GM19035 (cell line): ENCODE results near the gene PNMA3.
A peak's percentile ranks its signal among the peaks of the same experiment; 100 is the strongest.
"Not testable (repeated sequence)": the region's sequence is repeated elsewhere in the genome, so short reads cannot be mapped to it uniquely, and the experiment has no call there.

Experiments
- ATAC-seq: cut with Tn5 transposase; IDR thresholded peaks from one replicate; pipeline ENCODE4 v1.9.1; 2021; ENCODE audit not compliant: unreplicated experiment

The PNMA3 gene, protein sequence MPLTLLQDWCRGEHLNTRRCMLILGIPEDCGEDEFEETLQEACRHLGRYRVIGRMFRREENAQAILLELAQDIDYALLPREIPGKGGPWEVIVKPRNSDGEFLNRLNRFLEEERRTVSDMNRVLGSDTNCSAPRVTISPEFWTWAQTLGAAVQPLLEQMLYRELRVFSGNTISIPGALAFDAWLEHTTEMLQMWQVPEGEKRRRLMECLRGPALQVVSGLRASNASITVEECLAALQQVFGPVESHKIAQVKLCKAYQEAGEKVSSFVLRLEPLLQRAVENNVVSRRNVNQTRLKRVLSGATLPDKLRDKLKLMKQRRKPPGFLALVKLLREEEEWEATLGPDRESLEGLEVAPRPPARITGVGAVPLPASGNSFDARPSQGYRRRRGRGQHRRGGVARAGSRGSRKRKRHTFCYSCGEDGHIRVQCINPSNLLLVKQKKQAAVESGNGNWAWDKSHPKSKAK

DNA sequence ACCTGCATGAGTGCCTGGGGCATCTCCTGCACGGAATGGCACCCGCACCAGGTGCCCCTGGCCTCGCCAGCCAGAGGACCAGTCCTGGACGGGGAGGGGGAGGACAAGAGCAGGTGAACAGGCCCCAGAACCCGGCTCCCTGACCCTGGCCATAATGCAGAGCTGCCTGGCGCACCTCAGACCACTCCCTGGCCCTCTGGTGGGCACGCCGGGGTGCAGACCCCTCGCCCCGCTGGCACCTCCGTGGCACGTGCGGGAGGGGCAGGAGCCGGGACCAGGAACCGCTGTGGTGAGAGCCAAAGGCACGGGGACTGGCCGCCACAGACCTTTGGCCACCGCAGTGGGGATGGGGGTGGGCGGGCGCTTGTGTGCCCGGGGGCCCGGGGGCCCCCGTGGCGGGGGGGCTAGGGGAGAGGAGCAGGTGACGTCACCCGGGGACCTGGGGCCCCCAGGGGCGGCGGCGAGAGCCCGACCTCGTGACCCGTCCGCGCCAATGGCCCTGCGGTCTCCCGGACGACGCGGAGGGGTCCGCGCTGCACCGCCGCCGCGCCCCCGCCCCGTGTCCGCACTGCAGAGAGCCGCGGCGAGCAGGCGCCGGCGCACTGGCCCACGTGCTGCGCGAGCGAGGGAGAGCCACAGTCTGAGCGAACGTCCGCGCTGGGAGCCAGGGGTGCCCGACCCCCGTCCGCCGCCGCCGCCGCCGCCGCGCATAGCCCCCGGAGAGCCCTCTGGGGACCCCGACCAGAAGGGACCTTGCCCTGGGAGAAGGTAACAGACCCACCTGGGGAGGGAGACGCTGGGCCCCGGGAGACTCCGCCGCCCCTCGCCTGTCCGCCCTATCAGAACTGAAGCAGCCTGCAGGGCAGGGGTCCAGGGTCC, at the start of gene PNMA3:
PNMA3 (plus strand) TSS at position 600 of the 879 bp plus-strand sequence. CDS start 586 bp downstream, outside the sequence.
- no peak for ATAC-seq

DNA sequence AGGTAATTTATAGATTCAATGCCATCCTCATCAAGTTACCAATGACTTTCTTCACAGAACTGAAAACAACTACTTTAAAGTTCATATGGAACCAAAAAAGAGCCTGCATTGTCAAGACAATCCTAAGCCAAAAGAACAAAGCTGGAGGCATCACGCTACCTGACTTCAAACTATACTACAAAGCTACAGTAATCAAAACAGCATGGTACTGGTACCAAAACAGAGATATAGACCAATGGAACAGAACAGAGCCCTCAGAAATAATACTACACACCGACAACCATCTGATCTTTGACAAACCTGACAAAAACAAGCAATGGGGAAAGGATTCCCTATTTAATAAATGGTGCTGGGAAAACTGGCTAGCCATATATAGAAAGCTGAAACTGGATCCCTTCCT, 39.1 kb upstream of the PNMA3 start:
- ATAC-seq, result not testable (repeated sequence)

DNA sequence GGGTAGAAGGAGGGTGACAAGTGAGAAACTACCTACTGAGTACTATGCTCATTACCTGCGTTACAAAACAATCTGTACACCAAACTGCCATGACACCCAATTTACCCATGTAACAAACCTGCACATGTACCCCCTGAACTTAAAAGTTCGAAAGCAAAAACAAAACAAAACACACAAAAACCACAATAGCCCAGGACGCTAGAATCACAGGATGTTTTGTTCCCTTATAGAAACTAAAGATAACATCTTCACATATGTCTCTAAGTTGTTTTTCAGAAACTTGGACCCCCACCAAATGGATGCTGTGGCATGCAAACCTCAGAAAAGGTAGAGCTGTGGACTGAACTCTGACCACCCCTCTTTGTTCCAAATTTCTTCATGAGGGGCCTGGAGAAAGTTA, 37.1 kb upstream of the PNMA3 start:
- no peak for ATAC-seq

DNA sequence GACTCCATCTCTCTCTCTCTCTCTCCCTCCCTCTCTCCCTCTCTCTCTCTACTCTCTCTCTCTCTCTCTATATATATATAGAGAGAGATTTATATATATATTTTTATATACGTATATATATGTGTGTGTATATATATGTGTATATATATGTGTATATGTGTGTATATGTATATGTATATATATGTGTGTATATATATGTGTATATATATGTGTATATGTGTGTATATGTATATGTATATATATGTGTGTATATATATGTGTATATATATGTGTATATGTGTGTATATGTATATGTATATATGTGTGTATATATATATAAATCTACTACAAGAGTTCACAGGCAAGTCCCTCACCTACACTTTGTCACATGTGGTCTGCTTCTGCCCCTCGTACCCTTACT, 29.8 kb upstream of the PNMA3 start:
- ATAC-seq, result not testable (repeated sequence)

DNA sequence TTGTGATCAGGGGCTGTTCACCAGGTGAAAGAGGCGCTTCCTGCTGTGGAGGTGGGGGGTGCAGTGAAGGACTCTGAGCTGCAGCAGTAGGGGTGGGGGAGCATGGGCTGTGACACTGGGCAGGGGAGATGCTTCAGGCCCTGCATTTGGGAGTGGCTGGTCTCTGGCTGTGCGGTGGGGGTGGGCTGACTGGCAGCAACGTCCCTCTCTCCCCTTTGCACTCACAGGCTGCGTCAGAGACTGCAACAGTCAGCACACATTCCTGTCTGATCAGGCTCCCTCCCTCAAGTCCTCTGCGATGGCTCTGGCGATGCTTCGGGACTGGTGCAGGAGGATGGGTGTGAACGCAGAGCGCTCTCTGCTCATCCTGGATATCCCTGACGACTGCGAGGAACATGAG, 27.8 kb upstream of the PNMA3 start:
- not testable (repeated sequence) for ATAC-seq

DNA sequence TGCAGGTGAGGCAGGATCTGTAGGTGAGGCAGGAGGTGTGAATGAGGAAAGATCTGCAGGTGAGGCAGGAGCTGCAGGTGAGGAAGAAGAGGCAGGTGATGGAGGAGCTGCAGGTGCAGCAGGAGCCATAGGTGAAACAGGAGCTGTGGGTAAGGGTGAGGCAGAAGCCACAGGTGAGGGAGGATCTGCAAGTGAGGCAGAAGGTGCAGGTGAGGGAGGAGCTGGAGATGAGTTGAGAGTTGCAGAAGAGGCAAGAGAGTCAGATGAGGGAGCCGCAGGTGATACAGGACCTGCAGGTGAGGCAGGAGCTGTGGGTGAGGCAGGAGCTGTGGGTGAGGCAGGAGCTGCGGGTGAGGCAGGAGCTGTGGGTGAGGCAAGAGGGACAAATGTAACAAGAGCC, 27.1 kb upstream of the PNMA3 start:
- no peak for ATAC-seq

DNA sequence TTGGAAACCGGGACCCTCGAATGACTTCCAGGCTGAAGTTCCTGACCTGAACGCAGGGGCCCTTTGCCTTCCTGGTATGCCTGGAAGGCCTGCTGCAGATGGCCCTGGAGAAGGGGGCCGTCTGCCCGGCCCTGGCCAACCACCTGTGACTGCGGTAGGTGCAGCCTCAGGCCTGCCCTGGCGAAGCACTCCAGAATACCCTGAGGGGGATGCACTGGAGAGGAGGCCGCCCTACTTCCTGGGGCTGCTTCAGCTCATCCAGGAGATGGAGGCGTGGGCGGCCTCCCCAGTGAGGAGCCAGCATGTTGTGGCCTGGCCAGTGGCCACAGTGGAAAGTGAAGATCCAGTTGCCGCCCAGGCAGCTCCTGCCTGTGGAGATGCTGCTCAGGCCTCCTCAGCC, 26.4 kb upstream of the PNMA3 start:
- no peak for ATAC-seq

DNA sequence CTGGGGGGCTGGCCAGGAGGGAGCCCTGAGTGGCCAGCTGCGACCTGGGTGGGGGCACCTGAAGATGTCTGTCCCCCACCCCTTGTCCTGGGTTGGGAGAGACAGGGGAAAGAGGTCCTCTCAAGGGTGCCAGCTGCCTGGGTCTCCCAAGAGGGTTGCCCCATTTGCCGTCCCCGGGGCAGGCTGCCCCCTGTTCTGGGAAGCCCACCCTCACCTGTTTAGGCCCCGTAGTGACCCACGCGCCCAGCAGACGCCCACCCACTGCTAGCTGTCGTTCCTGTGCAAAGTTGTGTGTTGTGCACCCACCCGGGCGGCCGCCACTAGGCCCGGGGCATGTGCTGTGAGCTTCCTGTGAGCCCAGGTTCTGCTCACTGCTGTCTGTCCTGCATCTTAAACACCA, 25.5 kb upstream of the PNMA3 start:
- no peak for ATAC-seq

DNA sequence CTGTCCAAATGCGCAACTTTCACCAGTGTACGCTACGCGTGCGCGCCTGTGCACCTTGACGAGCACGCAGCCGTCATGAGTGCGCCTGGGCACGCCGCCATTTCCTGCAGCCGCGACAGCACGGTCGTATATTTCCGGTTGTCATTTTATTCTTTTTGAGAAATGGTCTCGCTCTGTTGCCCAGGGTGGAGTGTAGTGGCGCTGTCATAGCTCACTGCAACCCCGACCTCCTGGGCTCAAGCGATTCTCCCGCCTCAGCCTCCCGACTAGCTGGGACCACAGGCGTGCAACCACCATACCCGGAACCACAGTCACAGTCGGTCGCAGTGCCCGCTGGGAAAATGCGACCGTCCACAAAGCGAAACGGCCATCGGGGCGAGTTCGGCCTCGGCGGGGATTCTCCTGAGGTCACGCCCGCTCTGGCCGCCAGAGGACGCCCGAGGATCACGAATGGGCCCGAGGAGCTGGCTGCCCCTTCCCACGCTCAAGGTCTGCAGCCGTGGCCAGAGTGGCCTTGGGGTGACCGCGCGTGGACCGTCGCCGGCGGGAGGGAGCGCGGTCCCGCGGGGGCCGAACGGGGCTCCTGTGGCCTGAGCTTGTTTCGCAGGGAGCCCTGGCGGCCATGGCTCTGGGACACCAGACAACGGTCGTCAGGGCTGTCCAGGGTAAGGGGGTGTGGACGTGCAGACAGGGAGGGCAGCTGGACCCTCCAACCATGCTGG, 23.7 kb upstream of the PNMA3 start:
- ATAC-seq, result peak; percentile 75

DNA sequence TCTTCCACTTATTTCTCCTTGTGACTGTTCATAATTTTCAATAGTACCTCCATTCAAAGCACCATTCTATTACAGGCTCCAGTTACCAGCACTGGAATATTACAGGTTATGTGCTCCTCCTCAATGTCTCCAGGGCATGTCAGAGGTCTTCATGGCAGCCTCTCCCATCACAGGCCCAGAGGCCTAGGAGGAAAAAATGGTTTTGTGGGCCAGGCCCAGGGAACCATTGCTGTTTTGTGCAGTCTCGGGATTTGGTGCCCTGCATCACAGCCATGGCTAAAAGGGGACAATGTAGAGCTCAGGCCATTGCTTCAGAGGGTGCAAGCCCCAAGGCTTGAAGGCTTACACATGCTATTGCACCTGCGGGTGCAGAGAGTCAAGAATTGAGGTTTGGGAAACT, 7.2 kb upstream of the PNMA3 start:
- no peak for ATAC-seq

DNA sequence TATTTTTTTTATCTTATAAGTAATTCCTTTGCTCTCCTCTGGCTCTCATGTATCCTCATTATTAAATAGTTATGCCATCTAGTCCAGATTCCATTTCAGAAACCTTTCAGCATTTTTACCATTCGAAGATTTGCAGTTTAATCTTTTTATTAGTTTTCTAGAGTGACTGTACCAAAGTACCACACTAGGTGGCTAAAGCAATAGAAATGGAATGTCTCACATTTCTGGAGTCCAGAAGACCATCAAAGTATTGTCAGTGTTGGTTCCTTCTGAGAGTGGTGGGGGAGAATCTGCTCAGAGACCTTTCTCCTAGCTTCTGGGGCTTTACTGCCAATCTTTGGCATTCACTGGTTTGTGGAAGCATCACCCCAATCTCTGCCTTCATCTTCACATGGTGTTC, 3.7 kb upstream of the PNMA3 start:
- no peak for ATAC-seq

DNA sequence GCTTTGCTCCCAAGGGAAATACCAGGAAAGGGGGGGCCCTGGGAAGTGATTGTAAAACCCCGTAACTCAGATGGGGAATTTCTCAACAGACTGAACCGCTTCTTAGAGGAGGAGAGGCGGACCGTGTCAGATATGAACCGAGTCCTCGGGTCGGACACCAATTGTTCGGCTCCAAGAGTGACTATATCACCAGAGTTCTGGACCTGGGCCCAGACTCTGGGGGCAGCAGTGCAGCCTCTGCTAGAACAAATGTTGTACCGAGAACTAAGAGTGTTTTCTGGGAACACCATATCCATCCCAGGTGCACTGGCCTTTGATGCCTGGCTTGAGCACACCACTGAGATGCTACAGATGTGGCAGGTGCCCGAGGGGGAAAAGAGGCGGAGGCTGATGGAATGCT, 1.0 kb downstream of the PNMA3 start:
- ATAC-seq, result no peak

DNA sequence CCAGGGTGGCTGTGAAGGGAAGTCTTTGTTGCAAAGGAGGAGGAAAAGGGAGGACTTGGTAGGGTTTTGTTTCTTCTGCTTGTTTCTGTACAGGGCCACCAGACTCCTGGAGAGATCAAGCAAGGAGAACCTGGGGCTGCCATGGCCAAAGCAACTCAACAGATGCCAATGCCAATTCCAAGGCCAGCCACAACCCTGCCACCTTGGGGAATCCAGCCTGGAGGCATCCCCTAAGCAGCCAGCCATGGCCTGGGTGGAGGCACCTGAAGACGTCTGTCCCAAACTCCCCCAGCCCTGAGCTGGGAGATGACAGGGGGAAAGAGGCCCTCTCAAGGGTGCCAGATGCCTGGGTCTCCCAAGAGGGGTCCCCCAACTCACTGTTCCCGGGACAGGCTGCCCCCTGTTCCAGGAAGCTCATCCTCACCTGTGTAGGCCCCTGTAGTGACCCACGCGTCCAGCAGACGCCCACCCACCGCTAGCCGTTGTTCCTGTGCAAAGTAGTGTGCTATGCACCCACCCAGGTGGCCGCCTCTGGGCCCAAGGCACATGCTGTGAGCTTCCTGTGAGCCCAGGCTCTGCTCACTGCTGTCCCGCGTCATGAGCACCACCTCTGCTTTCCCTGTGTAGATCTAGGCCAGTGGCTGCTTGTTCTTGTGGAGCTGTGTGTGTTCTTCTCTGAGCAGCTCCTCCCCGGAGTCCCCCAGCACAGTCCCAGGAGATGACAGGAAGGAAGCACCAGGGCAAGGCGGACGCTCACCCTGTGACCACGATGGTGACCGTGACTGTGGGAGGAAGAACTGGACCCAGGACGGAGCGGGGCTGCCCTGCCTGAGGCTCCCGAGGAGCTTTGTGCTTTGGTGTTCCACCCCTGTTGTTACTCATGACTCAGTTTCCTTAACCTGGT, 3.2 kb downstream of the PNMA3 start:
- ATAC-seq, result no peak

DNA sequence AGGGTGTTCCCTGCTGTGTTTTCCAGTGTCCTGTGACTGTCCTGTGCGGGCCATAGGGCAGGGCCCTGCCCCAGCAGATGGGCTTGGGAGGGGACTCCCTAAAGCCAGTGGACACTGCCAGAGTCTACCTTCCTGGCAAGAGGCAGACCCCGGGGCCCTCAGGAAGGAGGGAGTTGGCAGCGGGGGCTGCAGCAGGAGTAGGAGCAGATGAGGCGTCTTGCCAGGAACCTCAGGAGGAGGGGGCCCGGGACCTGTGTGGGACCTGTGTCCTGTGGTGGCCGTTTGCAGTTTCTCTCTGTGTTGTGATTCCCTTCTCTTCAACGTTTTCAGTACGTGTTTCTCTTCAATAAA, 3.8 kb downstream of the PNMA3 start:
- ATAC-seq, result no peak

DNA sequence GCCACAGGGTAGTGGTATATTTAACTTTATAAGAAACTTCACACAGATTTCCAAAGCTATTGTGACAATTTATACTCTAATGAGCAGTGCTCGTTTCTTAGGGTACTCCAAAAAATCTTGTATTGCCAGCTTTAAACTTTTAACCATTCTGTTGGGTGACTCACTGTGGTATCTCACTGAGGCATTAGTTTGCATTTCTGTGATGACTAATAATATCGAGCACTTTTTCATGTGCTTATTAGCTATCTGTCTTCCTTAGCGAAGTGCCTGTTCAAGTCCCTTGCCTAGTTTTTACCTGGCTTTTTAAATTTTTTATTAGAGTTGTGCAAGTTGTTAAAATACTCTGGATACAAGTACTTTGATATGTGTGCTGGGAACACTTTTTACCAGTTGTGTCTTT, 5.5 kb downstream of the PNMA3 start:
- no peak for ATAC-seq

DNA sequence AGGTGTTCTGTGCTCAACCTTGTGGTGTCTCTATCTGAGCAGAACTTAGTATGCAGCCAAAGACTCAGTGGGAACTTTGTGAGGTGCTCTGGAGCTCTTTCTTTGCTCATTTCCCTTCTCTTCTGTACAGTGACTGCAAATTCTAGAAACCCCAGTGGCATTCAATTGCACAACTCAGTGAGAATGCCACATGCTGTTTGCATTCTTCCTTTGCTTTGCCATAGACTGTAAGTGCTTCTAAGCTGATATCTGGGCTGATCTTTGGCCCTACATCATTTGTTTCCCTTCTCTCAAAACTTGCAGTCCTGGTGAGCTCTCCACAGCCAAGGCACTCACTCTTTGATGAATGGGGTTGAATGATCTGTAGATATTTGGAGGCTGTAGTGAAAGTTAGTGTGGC, 7.0 kb downstream of the PNMA3 start:
- no peak for ATAC-seq

DNA sequence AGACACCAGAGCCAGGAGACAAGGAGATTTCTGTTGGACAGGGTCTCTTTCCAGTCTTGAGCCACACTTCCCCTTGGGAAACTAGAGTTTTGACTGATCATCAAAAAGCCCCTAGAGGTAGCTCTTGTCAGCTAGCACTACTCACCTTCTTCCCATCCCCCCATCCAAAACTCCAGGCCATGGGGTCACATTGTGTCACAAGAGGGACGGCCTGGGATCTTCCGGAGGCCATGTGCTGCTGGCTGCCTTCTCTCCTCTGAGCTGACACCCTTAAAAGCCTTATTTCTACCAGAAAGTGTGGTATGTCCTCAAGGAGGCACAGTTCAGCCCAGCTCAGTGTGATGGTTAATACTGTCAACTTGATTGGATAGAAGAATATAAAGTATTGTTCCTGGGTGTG, 7.8 kb downstream of the PNMA3 start:
- ATAC-seq, result no peak

DNA sequence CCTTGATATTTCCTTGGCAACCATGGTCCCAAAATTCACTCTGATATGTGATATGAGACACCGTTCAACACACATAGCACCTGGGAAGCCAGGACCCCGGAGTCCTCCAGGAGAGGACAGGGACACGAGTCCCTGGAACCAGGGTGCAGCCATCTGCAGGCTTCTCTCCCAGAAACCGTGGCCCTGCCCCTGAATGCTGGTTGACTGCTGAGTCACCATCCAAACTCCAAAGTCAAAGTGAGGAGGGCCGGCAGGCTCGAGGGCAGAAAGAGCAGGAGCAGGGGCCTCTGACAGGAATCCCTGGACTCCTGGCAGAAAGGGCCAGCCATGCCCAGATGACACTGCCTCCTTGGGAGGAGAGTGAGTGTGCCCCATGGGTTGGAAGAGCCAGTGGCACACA, 9.1 kb downstream of the PNMA3 start:
- ATAC-seq, result no peak

DNA sequence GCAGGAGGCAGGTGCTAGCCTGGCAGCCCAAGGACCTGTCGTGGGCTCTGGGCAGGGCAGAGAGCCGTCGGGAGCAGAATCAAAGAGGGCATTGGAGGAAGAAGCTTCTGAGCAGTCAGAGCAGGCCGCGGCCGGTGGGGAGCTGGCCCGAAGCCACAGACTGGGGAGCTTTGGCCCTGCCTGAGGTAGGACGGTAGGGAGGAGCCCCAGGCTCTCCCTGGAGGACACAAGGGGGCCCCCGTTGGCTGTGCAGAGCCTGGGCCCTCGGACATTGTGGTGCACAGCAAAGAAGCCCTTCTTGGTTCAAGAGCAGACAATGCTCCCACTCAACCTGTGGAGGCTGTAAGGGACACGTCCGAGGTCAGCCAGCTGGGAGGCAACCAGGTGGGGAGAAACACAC, 10.1 kb downstream of the PNMA3 start:
- ATAC-seq, result not testable (repeated sequence)

DNA sequence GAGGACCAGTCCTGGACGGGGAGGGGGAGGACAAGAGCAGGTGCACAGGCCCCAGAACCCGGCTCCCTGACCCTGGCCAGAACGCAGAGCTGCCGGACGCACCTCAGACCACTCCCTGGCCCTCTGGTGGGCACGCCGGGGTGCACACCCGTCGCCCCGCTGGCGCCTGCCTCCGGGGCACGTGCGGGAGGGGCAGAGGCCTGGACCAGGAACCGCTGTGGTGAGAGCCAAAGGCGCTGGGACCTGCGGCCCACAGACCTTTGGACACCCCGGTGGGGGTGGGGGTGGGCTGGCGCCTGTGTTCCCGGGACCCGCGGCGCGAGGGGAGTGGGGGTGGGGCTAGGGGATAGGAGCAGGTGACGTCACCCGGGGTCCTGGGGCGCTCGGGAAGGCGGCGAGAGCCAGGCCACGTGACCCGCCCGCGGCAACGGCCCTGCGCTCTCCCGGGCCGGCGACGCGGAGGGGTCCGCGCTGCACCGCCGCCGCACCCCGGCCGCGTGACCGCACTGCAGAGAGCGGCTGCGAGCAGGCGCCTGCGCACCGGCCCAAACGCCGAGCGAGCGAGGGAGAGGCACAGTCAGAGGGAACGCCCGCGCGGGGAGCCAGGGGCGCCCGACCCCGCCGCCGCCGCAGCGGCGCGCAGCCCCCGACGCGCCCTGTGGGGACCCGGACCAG, 15.8 kb downstream of the PNMA3 start, which contains the start of gene PNMA6A:
PNMA6A (plus strand) TSS at position 546 of the 675 bp plus-strand sequence. CDS start 609 bp downstream, outside the sequence.
- not testable (repeated sequence) for ATAC-seq
